GM19467 (cell line): ENCODE results near the gene UNC5C.

Experiments
- ATAC-seq: cut with Tn5 transposase; IDR thresholded peaks from one replicate; pipeline ENCODE4 v1.9.1; 2021; ENCODE audit warnings: mild to moderate bottlenecking, moderate library complexity; ENCODE audit not compliant: unreplicated experiment

The UNC5C gene

DNA sequence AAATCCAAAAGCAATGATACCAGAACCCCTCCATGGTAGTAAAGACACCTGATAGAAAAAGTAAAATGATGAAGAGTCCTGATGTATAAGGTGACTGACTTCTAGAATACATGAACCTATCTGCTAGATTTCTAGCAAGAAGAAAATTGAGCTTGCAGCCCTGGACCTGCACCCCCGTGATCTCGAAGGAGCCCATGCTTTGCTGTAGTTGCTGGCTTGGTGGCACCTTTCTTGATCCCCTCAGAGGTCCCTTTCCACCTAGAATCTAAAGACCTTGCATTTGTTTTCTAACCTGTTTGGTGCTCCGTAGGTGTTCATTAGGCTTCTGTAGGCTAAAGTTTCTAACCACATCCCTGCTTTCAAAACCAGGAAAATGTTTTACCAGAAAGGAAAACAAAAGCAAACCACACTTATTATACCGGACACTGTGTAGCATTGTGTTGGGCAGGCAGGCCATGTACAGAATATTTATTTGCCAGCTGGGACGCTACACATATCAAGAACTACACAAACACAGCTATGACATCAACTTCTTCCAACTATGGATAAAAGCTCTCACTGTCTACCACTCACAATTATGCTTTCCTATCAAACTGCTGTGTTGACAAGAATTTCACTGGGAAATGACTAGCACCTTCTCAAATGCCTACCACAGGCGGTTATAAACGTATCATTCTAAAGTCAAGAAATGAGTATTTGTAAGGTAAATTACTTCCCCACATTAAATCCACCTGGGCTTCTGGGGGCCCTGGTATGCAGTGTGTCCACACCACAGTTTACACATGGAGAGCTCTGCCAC is 316.2 kb downstream of the UNC5C start:
- no peak for ATAC-seq

DNA sequence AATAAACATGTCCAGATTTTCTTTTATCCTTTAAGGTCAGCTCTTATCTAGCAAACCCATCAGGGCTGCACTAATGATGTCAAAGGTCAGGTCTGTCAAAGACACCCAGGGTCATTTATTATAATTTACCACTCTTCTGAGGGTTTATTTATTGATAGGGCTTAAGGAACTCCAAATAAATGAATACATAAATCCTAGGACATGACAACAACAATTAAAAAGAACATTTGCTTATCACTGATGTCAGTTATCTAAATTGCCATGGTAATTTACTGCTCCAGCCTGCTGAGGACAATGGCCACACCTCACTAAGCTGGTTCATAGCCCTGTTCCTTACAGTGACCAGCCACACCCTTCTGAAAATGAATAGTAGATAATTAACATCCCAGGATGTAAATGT is 317.1 kb downstream of the UNC5C start:
- no peak for ATAC-seq

DNA sequence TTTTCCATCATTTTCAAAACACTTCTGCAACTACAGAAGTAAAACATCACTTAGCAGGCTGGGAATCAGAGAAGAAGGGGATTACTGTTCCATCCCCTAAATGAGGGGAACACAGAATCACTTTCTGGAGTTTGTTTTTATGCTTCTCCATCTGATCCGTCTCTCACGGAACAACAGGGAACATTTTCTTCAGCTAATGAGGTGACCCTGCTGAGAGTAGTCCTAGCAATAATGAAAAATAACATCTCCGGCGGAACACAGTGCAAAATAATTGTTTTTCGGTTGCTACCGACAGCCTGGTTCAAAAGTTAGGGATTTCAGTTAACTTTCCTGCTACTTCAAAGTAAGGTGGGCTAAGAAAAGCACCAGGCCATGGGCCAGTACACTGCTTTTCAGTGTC is 322.9 kb downstream of the UNC5C start:
- ATAC-seq = no peak

GRCh38 chr4:95224402-95224801 is 324.4 kb downstream of the UNC5C start:
- ATAC-seq = no peak

DNA sequence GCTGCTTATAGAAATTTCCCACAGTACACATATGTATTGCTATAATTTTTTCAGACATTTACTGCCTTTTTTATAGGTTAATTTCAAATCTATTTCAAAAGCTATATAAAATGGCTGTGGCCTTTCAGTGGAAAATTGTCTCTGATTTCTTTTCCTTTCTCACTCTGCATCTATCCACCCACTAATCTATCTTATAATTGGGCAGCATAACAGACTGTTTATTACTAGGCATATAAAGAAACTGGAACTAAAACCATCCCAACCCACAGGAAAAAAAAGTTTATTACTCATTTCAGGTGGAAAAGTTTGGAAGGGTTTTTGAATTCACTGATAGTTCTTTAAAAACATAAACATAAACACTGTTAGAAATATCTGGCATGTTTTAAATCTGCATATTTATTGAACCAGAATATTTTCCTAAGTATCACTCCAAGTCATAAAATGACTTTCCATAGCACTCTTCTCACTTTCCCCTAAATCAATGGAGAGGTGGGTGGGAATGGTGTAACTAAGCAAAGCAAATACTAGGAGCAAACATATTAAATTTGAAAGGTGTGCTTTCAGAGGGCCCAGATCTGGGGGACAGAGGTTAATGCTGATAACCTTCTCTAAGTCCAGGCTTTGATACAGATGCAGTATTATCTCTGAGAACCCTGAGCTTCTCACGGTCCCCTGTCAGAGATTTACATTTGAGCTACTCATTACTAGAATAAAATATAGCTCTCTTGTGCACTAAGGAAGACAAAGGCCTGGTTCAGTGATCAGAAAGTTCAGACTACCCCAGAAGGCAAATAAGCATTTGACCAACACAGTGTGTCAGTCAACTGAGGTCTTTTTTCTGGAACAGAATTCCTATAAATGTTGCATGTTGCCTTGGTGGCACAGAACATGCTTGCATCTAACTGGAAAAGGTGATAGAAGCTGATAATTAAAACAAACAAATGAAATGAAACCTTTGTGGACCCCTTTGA is 328.3 kb downstream of the UNC5C start:
- ATAC-seq = no peak

GRCh38 chr4:95219109-95219508 is 329.7 kb downstream of the UNC5C start:
- ATAC-seq = no peak

DNA sequence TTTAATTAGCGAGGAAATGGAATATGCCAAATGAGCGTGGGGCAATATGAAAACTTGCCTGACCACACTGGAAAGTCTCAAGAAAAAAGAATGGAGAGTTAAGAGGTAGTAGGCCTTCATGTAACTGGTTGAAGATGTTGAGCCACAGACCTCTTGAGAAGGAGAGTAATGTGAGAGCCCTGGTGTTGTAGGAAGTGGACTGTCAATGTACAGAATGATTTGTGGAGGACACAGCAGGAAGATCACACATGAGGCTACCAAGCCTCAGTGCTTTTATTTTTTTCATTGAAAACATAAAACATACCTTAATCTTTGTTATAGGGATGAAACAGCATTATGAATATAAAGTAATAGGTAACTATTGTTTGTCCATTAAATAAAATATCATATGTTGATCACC is 331.6 kb downstream of the UNC5C start:
- no peak for ATAC-seq

DNA sequence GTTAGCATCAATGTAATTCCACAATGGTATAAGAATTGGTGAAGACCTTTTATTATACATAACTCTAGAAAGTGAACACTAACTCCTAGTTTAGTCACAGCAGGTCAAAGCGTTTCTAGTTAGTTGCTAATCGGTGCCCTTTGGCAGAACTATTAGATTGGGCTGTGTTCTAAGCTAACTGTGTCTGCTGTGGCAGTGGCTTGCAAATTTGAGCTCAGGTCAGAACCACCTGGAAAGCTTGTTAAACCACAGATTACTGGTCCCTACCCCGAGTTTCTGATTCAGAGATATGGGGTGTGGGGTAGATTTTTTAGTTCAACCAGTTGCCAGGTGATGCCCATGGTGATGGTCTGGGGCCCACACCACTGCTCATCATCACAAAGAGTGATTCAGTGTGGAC is 332.1 kb downstream of the UNC5C start:
- no peak for ATAC-seq

DNA sequence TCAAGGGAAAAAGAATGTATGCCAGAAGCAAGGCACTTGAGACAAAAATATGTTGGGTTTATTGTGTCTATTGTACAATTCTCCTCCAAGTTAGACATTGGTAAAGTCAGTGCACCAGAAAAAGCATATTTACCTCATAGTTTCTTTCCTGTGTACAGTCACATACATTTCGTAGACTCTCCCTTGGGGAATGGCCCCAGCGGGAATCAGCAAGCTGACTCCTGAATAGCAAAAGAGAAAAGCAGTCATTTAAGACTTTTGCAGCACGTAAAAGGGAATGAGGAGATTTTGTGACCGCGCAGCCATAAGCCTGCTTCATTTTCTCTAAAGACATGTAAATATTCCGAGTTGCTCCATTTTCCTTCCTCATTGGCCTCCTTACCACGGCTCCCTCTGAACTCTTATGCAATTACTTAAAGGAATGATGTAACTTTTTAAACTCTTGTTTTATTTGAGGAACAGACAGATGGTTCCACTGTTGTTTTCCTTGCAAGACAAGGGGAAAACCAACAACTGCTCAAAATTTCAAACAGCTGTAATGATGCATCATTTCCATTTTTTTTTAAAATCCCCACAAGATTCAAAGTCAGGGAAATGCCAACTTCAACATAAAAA is 332.7 kb downstream of the UNC5C start:
- ATAC-seq = no peak

DNA sequence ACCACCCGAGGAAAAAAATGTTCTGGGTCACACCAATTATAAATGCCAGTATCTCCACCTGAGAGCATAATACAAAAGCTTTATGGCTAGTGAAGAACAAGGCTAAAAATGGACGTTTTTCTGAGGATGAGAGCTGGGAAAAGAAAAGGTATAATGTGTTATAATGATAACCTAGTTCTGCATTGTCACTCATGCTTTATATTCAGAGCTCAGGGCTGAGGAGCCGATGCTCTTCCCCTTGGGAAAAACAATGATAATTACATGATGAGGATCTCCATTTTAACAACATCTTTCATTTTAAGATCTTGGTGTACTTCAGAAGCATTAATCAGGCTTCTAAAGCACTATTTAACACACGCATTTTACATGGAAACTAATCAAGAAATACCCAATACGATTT is 333.7 kb downstream of the UNC5C start:
- no peak for ATAC-seq

DNA sequence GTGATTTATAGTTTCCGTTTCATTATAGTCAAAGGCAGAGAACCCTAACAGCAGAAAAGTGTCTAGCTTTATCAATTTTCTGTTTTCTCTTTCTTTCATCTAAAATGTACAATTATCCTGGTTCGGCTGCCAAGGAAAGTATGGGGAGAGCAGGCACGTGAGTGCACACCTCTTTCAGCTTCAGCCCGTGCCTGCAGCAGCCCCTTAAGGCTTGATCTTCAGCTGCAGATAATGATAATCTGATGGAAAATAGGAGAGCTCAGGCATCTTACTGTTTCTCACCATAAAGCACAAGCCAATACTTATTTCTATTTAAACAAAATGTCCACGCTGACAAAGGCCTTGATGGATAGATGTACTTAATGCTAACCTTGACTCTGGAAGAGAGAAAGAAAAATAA is 334.4 kb downstream of the UNC5C start:
- ATAC-seq = no peak

DNA sequence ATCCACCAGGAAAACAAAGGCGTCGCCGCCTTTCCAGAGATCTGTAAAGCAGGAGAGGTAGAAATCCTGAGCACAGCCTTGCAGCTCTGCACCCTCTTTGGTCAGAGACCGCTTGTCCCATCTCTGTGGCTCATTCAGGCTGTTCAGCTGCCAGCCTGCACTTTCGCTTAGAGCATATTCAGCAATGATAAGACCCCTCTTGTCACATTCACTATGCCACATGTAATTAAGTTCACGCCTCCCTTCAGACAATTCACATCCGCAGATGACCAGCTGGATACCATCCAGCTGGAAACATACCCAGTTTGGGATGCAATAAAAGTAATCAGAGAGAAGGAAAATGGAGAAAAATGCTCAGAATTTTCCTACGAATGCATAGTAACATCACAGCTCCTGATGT is 335.4 kb downstream of the UNC5C start:
- ATAC-seq = no peak

GRCh38 chr4:95212692-95213091 is 336.1 kb downstream of the UNC5C start:
- ATAC-seq = no peak

GRCh38 chr4:95209927-95210326 is 338.8 kb downstream of the UNC5C start:
- ATAC-seq = no peak

GRCh38 chr4:95204873-95205272 is 343.9 kb downstream of the UNC5C start:
- no peak for ATAC-seq

DNA sequence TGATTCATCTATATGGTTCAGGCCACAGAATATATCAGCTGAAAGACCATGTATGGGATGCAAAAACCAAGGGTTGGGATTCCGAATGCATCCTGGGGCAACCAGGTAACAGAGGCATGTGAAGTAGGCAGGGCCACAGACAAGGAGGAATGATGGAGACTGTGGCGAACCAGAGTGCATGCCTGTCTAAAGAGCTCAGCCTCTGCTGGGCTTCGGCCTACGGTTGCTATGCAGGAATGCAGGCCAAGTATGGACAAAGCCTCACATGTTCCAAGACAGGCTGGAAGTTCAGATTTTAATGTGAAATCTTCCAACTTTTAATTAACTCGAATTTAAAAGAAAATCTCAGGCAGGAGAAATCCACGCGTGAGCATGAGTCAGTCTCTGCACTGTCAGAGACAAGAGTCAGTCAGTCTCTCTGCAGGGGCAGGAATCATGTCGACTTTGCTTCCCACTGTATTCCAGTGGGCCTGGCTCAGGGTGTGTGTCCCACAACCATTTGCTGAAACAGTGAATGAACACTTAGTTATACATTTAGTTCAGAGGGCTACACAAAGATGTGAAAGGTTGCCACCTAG is 344.4 kb downstream of the UNC5C start:
- no peak for ATAC-seq

GRCh38 chr4:95198961-95199360 is 349.8 kb downstream of the UNC5C start:
- no peak for ATAC-seq

GRCh38 chr4:95197353-95197752 is 351.4 kb downstream of the UNC5C start:
- ATAC-seq = no peak

DNA sequence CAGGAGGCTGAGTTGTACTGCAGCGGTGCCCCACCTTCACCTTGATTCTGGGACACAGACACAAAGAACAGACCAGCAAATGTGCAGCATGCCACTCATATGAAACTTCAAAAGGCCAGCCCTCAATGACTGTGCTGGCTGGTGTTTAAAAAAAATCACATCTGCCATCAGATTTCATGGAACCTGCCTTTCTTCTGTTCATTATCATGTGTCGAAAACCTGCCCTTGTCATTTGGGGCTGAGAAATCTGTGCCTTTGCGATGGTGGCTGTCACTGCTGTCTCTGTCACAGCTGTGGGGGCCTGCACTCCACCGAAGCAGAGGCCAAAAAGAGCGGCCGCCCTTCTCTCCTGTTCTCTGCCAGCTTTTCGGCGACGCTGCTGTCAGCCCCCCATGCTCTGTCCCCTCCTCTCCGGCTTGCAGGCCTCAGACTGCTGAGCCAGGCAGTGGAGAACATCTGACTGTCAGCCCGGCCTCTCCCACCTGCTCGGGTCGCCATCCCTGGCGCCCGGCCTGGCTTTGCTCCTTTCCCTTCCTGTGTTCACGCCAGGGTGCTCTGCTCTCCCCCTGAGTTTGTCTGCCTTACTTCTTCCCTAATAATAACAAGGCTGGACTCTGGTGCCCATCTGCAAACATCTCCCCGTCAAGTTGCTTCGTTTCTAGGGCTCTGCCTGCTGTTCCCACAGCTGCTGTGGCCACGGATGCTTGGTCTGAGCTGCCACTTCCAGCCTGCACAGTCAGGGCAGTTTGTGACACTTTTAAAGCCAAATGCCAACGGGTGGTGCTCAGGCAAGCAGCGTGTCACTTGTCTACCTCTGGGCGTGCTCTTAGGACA is 355.2 kb downstream of the UNC5C start:
- no peak for ATAC-seq

- ATAC-seq = no peak
Measured at GRCh38 chr4:95191537-95191936, 357.2 kb downstream of the UNC5C start.
